Brain microvascular endothelial cell (primary cell): Measurements from ENCODE around the gene NECAB2.
"Not testable (repeated sequence)": the region's sequence is repeated elsewhere in the genome, so short reads cannot be mapped to it uniquely, and the experiment has no call there.

Experiments
- DNase-seq: peaks from one replicate; pipeline ENCODE4 v3.0.0-alpha.2; 2020
- H3K27ac ChIP-seq: fragments of 250-450 bp; sonication (Bioruptor Pico); 2 replicates; pipeline ENCODE4 v1.5.1; 2020; ENCODE audit warnings: mild to moderate bottlenecking, moderate library complexity
- H3K27me3 ChIP-seq: fragments of 250-450 bp; sonication (Bioruptor Pico); replicated peaks from 2 replicates; pipeline ENCODE4 v1.5.1; 2020; ENCODE audit warnings: mild to moderate bottlenecking
- H3K36me3 ChIP-seq: fragments of 250-450 bp; sonication (Bioruptor Pico); replicated peaks from 2 replicates; pipeline ENCODE4 v1.5.1; 2020; ENCODE audit warnings: mild to moderate bottlenecking
- H3K4me3 ChIP-seq: 2 replicates; pipeline ENCODE4 v1.5.1; 2011; ENCODE audit warnings: low read depth, mild to moderate bottlenecking, control low read depth, low read length, moderate library complexity
- in situ Hi-C: cut with HindIII; loops from 2 replicates; pipeline ENCODE4 v1.10.0; 2017; ENCODE audit warnings: low sequenced_read_pairs, low pct_ligation_motif_present
- TF ChIP-seq, protein P1 (sequence below): IDR thresholded peaks from 2 replicates; pipeline ENCODE4 v1.5.1; 2011; ENCODE audit warnings: low read depth, mild to moderate bottlenecking, moderate library complexity, low read length, control low read depth, inconsistent platforms; ENCODE audit errors: missing control alignments

The NECAB2 gene

GRCh38 chr16:83939266-83939855 is 28.7 kb upstream of the NECAB2 start:
- in situ Hi-C loops: no loop called here
- TF ChIP-seq, protein P1, sequence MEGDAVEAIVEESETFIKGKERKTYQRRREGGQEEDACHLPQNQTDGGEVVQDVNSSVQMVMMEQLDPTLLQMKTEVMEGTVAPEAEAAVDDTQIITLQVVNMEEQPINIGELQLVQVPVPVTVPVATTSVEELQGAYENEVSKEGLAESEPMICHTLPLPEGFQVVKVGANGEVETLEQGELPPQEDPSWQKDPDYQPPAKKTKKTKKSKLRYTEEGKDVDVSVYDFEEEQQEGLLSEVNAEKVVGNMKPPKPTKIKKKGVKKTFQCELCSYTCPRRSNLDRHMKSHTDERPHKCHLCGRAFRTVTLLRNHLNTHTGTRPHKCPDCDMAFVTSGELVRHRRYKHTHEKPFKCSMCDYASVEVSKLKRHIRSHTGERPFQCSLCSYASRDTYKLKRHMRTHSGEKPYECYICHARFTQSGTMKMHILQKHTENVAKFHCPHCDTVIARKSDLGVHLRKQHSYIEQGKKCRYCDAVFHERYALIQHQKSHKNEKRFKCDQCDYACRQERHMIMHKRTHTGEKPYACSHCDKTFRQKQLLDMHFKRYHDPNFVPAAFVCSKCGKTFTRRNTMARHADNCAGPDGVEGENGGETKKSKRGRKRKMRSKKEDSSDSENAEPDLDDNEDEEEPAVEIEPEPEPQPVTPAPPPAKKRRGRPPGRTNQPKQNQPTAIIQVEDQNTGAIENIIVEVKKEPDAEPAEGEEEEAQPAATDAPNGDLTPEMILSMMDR: no peak
- DNase-seq: no peak
- Histone ChIP-seq H3K27me3 (no peaks in the 10 kb centered on the region), H3K4me3 (no peak overlapping the region), H3K36me3 (no peaks in the 10 kb centered on the region), H3K27ac (no peak overlapping the region)

- TF ChIP-seq, protein P1: no peak
- in situ Hi-C loops: no loop called here
- no peak overlapping the region for H3K27ac ChIP-seq
Measured at GRCh38 chr16:83940119-83940518, 27.9 kb upstream of the NECAB2 start.

DNA sequence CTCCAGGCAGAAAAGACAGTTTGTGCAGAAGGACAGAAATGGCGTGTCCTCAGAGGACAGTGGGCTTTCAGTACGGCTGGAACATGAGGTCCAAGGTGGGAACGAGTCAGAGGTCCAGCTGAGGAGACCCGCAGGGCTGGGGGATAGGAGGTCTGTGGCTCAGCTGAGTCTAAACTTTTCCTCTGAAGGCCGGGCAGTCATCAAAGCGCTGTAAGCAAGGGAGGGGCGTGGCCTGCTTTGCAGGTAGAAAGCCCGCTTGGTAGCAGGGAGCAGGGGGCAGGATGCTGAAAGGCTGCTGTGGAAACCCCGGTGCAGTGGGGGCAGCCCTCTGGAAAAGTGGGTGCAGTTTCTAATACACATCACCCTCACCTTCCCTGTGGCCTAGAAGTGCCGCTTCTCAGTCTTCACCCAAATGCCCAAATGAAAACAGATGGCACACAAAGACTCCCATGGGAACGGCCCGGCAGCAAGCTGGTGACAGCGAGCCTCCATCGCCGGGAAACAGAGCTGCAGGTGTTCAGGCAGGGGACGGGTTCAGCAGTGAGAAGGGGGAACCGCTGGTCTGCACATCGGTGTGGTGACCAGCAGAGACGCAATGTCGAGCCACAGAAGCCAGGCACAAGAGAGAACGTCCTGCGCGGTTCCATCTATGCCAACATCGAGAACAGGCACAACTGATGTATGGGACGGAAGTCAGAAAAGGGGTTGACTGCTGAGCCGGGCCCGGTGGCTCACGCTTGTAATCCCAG is 27.2 kb upstream of the NECAB2 start:
- Histone ChIP-seq H3K27me3 (no peaks in the 10 kb centered on the region), H3K4me3 (no peak overlapping the region), H3K27ac (no peak overlapping the region), H3K36me3 (no peaks in the 10 kb centered on the region)
- in situ Hi-C loops: no loop called here
- TF ChIP-seq, protein P1: no peak
- DNase-seq: no peak

More at GRCh38 chr16:83940119-83940518, 27.9 kb upstream of the NECAB2 start:
- H3K27me3 ChIP-seq: no peaks in the 10 kb centered on the region
- DNase-seq: no peak
- H3K4me3 ChIP-seq: no peak overlapping the region
- H3K36me3 ChIP-seq: no peaks in the 10 kb centered on the region

DNA sequence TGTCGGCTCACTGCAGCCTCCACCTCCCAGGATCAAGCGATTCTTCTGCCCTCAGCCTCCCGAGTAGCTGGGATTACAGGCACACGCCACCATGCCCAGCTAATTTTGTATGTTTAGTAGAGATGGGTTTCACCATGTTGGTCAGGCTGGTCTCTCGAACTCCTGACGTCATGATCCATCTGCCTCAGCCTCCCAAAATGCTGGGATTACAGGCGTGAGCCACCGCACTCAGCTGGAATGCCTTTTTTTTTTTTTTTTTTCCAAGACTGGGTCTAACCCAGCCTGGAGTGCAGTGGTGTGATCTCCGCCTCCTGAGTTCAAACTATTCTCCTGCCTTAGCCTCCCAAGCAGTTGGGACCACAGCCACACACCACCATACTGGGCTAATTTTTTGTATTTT is 26.5 kb upstream of the NECAB2 start:
- DNase-seq, H3K36me3 ChIP-seq, H3K27ac ChIP-seq, in situ Hi-C loops, H3K4me3 ChIP-seq, H3K27me3 ChIP-seq: not testable (repeated sequence)

- no peak overlapping the region for H3K4me3 ChIP-seq
- no peaks in the 10 kb centered on the region for H3K36me3 ChIP-seq
- TF ChIP-seq, protein P1: no peak
- in situ Hi-C loops: no loop called here
- no peak for DNase-seq
- H3K27me3 ChIP-seq: no peaks in the 10 kb centered on the region
- H3K27ac ChIP-seq: no peak overlapping the region
Measured at GRCh38 chr16:83942074-83942473, 26.0 kb upstream of the NECAB2 start.

DNA sequence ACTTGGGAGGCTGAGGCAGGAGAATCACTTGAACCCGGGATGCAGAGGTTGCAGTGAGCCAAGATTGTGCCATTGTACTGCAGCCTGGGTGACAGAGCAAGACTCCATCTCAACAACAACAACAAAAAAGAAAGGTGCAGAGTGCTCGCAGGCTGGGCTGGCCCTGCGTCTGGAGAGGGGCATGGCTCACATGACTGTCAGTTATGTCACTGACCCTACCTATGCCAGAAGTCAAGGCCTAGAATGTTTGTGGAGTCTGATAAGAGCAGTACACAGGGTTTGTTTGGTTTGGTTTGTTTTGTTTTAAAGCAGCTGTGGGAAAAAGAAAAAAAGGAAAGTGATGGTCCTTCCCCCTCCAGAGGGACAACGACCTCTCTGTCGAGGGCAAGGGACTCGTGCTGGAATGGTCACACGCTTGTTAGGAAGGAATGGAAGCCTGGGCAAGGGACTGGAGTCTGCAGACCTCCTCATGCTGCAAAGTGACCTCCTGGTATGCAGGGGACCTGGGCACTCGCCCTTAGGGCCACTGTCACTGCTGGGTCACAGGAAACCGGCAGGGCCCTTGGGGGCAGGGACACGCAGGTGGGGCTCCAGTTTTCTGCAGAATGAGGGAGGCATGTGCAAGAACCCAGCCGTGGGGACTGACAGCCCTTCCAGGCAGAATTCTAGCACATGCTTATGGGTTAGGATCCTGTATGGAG is 25.1 kb upstream of the NECAB2 start:
- H3K27me3 ChIP-seq: no peaks in the 10 kb centered on the region
- H3K36me3 ChIP-seq: no peaks in the 10 kb centered on the region
- TF ChIP-seq, protein P1: no peak
- no peak for DNase-seq
- H3K4me3 ChIP-seq: no peak overlapping the region
- no peak overlapping the region for H3K27ac ChIP-seq
- in situ Hi-C loops: no loop called here
